ENCODE results near the gene KLC1. TPM values are rescaled to one million over a fixed set of nuclear protein-coding genes. Genes with fewer than 3 reads are reported as not detected.

KLC1 gene
- total RNA-seq, 2 donors from 2014 or later, result 168 to 287 TPM

DNA sequence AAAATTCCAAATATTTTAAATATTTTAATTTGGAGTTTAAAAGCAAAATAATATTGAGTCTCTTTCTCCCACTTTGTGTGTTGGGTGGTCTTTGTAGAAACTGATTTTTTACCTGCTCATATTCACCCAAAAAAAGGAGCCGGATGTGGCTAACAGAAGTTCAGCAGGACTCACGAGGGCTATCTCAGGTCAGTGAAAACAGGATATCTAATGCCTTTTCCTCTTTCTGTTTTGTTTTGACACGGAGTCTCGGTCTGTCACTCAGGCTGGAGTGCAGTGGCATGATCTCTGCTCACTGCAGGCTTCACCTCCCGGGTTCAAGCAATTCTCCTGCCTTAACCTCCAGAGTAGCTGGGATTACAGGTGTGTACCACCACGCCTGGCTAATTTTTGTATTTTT, 35.4 kb upstream of the KLC1 start:
- H3K36me3 ChIP-seq, result no peaks in the 10 kb centered on the region
- H3K4me1 ChIP-seq (replicated peaks), result no peaks in the 10 kb centered on the region
- TF ChIP-seq, protein P1, sequence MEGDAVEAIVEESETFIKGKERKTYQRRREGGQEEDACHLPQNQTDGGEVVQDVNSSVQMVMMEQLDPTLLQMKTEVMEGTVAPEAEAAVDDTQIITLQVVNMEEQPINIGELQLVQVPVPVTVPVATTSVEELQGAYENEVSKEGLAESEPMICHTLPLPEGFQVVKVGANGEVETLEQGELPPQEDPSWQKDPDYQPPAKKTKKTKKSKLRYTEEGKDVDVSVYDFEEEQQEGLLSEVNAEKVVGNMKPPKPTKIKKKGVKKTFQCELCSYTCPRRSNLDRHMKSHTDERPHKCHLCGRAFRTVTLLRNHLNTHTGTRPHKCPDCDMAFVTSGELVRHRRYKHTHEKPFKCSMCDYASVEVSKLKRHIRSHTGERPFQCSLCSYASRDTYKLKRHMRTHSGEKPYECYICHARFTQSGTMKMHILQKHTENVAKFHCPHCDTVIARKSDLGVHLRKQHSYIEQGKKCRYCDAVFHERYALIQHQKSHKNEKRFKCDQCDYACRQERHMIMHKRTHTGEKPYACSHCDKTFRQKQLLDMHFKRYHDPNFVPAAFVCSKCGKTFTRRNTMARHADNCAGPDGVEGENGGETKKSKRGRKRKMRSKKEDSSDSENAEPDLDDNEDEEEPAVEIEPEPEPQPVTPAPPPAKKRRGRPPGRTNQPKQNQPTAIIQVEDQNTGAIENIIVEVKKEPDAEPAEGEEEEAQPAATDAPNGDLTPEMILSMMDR (IDR thresholded peaks at IDR 0.05), result no peak
- TF ChIP-seq POLR2A (IDR thresholded peaks at IDR 0.05) (no peak), POLR2AphosphoS5 (IDR thresholded peaks at IDR 0.05) (no peak)
- H3K4me3 ChIP-seq, result no peak overlapping the region
- intact Hi-C loops (cut with DNase I), result no loop called here
- H3K27me3 ChIP-seq (replicated peaks; ENCODE audit: insufficient read depth), result no peaks in the 10 kb centered on the region
- H3K9me3 ChIP-seq, result no peaks in the 10 kb centered on the region
- H3K27ac ChIP-seq, result peak overlapping the region in 1 of 2 donors; percentile 33
- no peak for DNase-seq (ENCODE audit: low spot score)
- 92% methylated on average over 6 of the region's 6 CpGs for WGBS

DNA sequence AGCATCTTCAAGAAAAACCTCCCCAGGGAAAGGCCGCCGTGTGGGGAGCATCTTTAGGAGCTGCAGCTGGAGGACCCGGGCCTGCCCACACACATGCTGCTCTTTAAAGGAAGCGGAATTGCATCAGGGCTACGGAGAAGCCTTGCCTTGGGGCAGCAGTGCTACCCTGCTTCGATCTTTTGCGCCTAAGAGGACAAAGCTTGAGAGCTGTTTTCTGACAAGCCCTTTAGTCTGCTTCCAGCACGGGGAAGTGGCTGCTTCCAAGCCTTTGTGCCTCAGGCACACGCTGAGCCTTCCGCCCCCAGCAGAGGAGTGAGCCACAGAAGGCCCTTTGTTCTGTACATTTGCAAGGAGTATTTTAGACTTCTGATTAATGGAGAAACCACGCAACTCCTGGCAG, 34.7 kb upstream of the KLC1 start:
- peak; percentile 65 for TF ChIP-seq POLR2AphosphoS5 (IDR thresholded peaks at IDR 0.05)
- TF ChIP-seq, protein P1 (IDR thresholded peaks at IDR 0.05), result no peak
- no peaks in the 10 kb centered on the region for H3K9me3 ChIP-seq
- no peak overlapping the region for H3K4me3 ChIP-seq
- H3K36me3 ChIP-seq, result no peaks in the 10 kb centered on the region
- no peaks in the 10 kb centered on the region for H3K27me3 ChIP-seq (replicated peaks; ENCODE audit: insufficient read depth)
- H3K27ac ChIP-seq, result peak overlapping the region; percentile 31 to 33
- peak; percentile 67 for DNase-seq (ENCODE audit: low spot score)
- intact Hi-C loops (cut with DNase I), result no loop called here
- H3K4me1 ChIP-seq (replicated peaks), result no peaks in the 10 kb centered on the region
- WGBS, result 39% methylated on average over 11 of the region's 11 CpGs

DNA sequence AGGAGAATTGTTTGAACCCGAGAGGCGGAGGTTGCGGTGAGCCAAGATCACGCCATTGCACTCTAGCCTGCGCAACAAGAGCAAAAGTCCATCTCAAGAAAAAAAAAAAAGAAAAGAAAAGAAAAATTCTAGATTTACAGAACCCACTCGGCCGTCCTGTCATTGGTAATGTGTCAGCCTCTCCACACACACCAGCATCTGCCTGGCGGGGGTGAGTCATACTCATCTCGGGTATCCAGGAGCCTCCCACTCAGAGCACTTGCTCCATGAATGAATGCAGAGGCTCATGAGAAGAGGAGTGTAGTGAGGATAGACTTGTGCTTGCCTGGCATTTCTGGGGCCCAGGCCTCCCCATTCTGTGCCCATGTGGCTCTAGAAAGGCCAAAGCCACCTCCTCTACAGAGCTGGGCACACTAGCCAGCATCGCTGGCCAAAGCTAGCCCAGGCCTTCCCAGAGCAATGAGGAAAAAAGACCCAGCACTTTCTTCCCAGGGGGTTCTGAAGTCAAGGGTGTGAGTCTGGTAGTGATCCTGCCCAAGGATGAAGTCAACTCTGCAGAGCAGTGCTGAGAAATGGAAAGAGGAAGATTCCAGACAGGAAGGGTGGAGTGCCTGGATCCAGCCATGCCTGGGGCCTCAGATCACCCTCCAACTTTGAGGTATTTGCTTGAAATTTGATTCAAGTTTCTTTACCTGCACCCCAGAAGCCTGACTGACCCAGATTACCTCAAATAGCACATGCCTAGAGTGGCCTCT, 31.2 kb upstream of the KLC1 start:
- no peaks in the 10 kb centered on the region for H3K27me3 ChIP-seq (replicated peaks; ENCODE audit: insufficient read depth)
- 79% methylated on average over 10 of the region's 10 CpGs for WGBS
- no peak for DNase-seq (ENCODE audit: low spot score)
- TF ChIP-seq POLR2A (IDR thresholded peaks at IDR 0.05) (no peak), POLR2AphosphoS5 (IDR thresholded peaks at IDR 0.05) (no peak)
- TF ChIP-seq, protein P1 (IDR thresholded peaks at IDR 0.05), result no peak
- H3K4me1 ChIP-seq (replicated peaks), result no peaks in the 10 kb centered on the region
- no peaks in the 10 kb centered on the region for H3K36me3 ChIP-seq
- H3K9me3 ChIP-seq, result no peaks in the 10 kb centered on the region
- intact Hi-C loops (cut with DNase I), result no loop called here
- no peak overlapping the region for H3K4me3 ChIP-seq
- no peak overlapping the region for H3K27ac ChIP-seq

DNA sequence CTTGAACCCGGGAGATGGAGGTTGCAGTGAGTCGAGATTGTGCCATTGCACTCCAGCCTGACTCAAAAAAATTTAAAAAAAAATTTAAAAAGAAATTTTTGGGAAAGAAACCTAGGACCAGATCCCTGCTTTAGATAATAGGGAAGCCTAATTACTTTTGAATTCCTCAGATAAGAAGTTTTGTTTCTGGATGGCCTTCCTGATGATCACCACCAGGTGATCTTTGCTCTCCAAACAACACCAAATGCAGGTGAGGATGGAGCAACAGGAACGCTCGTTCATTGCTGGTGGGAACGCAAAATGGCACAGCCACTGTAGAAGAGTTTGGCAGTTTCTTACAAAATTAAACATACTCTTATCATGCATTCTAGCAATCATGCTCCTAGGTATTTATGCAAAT, 28.5 kb upstream of the KLC1 start:
- no peak for DNase-seq (ENCODE audit: low spot score)
- TF ChIP-seq POLR2AphosphoS5 (IDR thresholded peaks at IDR 0.05), result no peak
- TF ChIP-seq, protein P1 (IDR thresholded peaks at IDR 0.05), result no peak
- TF ChIP-seq POLR2A (IDR thresholded peaks at IDR 0.05), result no peak
- Histone ChIP-seq H3K4me1 (replicated peaks) (no peaks in the 10 kb centered on the region), H3K27me3 (replicated peaks; ENCODE audit: insufficient read depth) (no peaks in the 10 kb centered on the region), H3K27ac (no peak overlapping the region), H3K4me3 (no peak overlapping the region), H3K9me3 (no peaks in the 10 kb centered on the region), H3K36me3 (no peaks in the 10 kb centered on the region)
- 98% methylated on average over 5 of the region's 5 CpGs for WGBS
- intact Hi-C loops (cut with DNase I), result no loop called here

DNA sequence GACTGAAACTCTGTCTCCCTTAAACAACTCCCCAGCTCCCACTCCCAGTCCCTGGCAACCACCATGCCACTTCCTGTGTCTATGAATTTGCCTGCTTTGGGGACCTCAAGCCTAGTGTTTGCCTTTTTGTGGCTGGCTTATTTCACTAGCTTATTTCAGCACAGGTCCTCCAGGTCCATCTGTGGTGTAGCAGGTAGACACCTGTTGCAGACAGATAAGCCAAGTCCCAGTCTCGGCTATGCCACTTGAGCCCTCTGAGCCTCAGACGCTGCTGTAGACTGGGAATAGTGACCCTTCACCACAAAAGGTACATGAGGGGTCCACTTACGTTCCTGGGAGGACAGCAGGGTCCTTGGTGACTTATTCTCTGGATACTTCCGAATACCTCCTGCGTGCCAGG, 24.4 kb upstream of the KLC1 start:
- WGBS, result 97% methylated on average over 5 of the region's 5 CpGs
- no peaks in the 10 kb centered on the region for H3K27me3 ChIP-seq (replicated peaks; ENCODE audit: insufficient read depth)
- TF ChIP-seq, protein P1 (IDR thresholded peaks at IDR 0.05), result no peak
- TF ChIP-seq POLR2A (IDR thresholded peaks at IDR 0.05) (no peak), POLR2AphosphoS5 (IDR thresholded peaks at IDR 0.05) (no peak)

More for the DNA sequence above, 24.4 kb upstream of the KLC1 start:
- DNase-seq (ENCODE audit: low spot score), result no peak
- H3K4me1 ChIP-seq (replicated peaks), result no peaks in the 10 kb centered on the region
- H3K4me3 ChIP-seq, result no peak overlapping the region
- intact Hi-C loops (cut with DNase I), result no loop called here
- no peak overlapping the region for H3K27ac ChIP-seq
- no peaks in the 10 kb centered on the region for H3K36me3 ChIP-seq
- no peaks in the 10 kb centered on the region for H3K9me3 ChIP-seq
